ENCODE results near the gene PPP1R12C.
A peak's percentile ranks its signal among the peaks of the same experiment; 100 is the strongest.

The PPP1R12C gene

GRCh38 chr19:55080968-55081769 is 36.3 kb downstream of the PPP1R12C start:
- TF ChIP-seq CTCF (conservative IDR thresholded peaks at IDR 0.05; ENCODE audit: low read length), result no peak
- Histone ChIP-seq H3K36me3 (ENCODE audit: insufficient read depth, low read length) (no peaks in the 10 kb centered on the region), H3K9me2 (replicated peaks; ENCODE audit: low read depth, low read length) (no peaks in the 10 kb centered on the region), H3K4me2 (ENCODE audit: low read depth, low read length, poor library complexity, severe bottlenecking) (peak overlapping the region; percentile 66), H3K9me3 (ENCODE audit: insufficient read depth, low read depth, low read length) (no peaks in the 10 kb centered on the region), H2AFZ (ENCODE audit: low read length) (peak overlapping the region; percentile 76), H3K79me2 (ENCODE audit: insufficient read depth, low read length) (no peaks in the 10 kb centered on the region), H3K27me3 (ENCODE audit: insufficient read depth, low read length, poor library complexity, severe bottlenecking) (no peaks in the 10 kb centered on the region), H3K4me3 (ENCODE audit: low read length, poor library complexity, severe bottlenecking) (peak overlapping the region; percentile 66), H3K9ac (ENCODE audit: low read depth, low read length, poor library complexity, severe bottlenecking) (peak overlapping the region; percentile 40), H4K20me1 (ENCODE audit: insufficient read depth, low read length, poor library complexity, severe bottlenecking) (no peaks in the 10 kb centered on the region), H3K4me1 (ENCODE audit: insufficient read depth, low read length, poor library complexity, severe bottlenecking) (no peaks in the 10 kb centered on the region), H3F3A (ENCODE audit: low read depth) (no peaks in the 10 kb centered on the region)

- Histone ChIP-seq H3K9me3 (ENCODE audit: insufficient read depth, low read depth, low read length) (no peaks in the 10 kb centered on the region), H3K4me1 (ENCODE audit: insufficient read depth, low read length, poor library complexity, severe bottlenecking) (no peaks in the 10 kb centered on the region), H3K4me3 (ENCODE audit: low read length, poor library complexity, severe bottlenecking) (peak overlapping the region; percentile 66), H4K20me1 (ENCODE audit: insufficient read depth, low read length, poor library complexity, severe bottlenecking) (no peaks in the 10 kb centered on the region), H3K79me2 (ENCODE audit: insufficient read depth, low read length) (no peaks in the 10 kb centered on the region), H3K9ac (ENCODE audit: low read depth, low read length, poor library complexity, severe bottlenecking) (peak overlapping the region; percentile 40), H3K36me3 (ENCODE audit: insufficient read depth, low read length) (no peaks in the 10 kb centered on the region), H3K27me3 (ENCODE audit: insufficient read depth, low read length, poor library complexity, severe bottlenecking) (no peaks in the 10 kb centered on the region), H2AFZ (ENCODE audit: low read length) (no peak overlapping the region), H3K9me2 (replicated peaks; ENCODE audit: low read depth, low read length) (no peaks in the 10 kb centered on the region), H3K4me2 (ENCODE audit: low read depth, low read length, poor library complexity, severe bottlenecking) (peak overlapping the region; percentile 66), H3F3A (ENCODE audit: low read depth) (no peaks in the 10 kb centered on the region)
- TF ChIP-seq CTCF (conservative IDR thresholded peaks at IDR 0.05; ENCODE audit: low read length) (no peak), EZH2phosphoT487 (IDR thresholded peaks at IDR 0.05; ENCODE audit: borderline replicate concordance) (no peak)
Measured at GRCh38 chr19:55080121-55080967, 37.1 kb downstream of the PPP1R12C start.

- TF ChIP-seq CTCF (conservative IDR thresholded peaks at IDR 0.05; ENCODE audit: low read length) (no peak), EZH2phosphoT487 (IDR thresholded peaks at IDR 0.05; ENCODE audit: borderline replicate concordance) (no peak)
- H3K4me1 ChIP-seq (ENCODE audit: insufficient read depth, low read length, poor library complexity, severe bottlenecking), result no peaks in the 10 kb centered on the region
- H3K4me3 ChIP-seq (ENCODE audit: low read length, poor library complexity, severe bottlenecking), result no peak overlapping the region
- H4K20me1 ChIP-seq (ENCODE audit: insufficient read depth, low read length, poor library complexity, severe bottlenecking), result no peaks in the 10 kb centered on the region
- H2AFZ ChIP-seq (ENCODE audit: low read length), result no peak overlapping the region
- no peak overlapping the region for H3K9ac ChIP-seq (ENCODE audit: low read depth, low read length, poor library complexity, severe bottlenecking)
- H3K9me3 ChIP-seq (ENCODE audit: insufficient read depth, low read depth, low read length), result no peaks in the 10 kb centered on the region
- H3K9me2 ChIP-seq (replicated peaks; ENCODE audit: low read depth, low read length), result no peaks in the 10 kb centered on the region
- no peaks in the 10 kb centered on the region for H3K36me3 ChIP-seq (ENCODE audit: insufficient read depth, low read length)
- H3K4me2 ChIP-seq (ENCODE audit: low read depth, low read length, poor library complexity, severe bottlenecking), result no peak overlapping the region
- no peaks in the 10 kb centered on the region for H3K27me3 ChIP-seq (ENCODE audit: insufficient read depth, low read length, poor library complexity, severe bottlenecking)
- H3K79me2 ChIP-seq (ENCODE audit: insufficient read depth, low read length), result no peaks in the 10 kb centered on the region
- H3F3A ChIP-seq (ENCODE audit: low read depth), result no peaks in the 10 kb centered on the region
Measured at GRCh38 chr19:55079400-55080038, 37.9 kb downstream of the PPP1R12C start.

All from Loucy (cell line).